Activated T-helper 17 cell treated with anti-CD3 and anti-CD28 coated beads, Interleukin-2, amount 50 U/mL, for 72 hours (primary cell): ENCODE data around the gene L3MBTL4. TPM values are rescaled to one million over a fixed set of nuclear protein-coding genes. Genes with fewer than 3 reads are reported as not detected.

Experiments used
- ATAC-seq: fragments of 150-1000 bp; cut with Tn5 transposase; replicated peaks from 2 replicates; pipeline ENCODE4 v1.10.0; 2021; ENCODE audit warnings: mild to moderate bottlenecking, moderate library complexity
- H3K27ac Mint-ChIP-seq: one replicate; pipeline ENCODE4 v1.8.0; 2022; ENCODE audit warnings: mixed read lengths
- H3K27me3 Mint-ChIP-seq: one replicate; pipeline ENCODE4 v1.8.0; 2022; ENCODE audit warnings: mixed read lengths
- H3K36me3 Mint-ChIP-seq: one replicate; pipeline ENCODE4 v1.8.0; 2022; ENCODE audit warnings: low read depth, mild to moderate bottlenecking, mixed read lengths
- H3K4me1 Mint-ChIP-seq: one replicate; pipeline ENCODE4 v1.8.0; 2022; ENCODE audit warnings: mixed read lengths
- H3K4me3 Mint-ChIP-seq: one replicate; pipeline ENCODE4 v1.8.0; 2022; ENCODE audit warnings: mild to moderate bottlenecking, mixed read lengths
- H3K9me3 Mint-ChIP-seq: one replicate; pipeline ENCODE4 v1.8.0; 2022; ENCODE audit warnings: mixed read lengths
- total RNA-seq, 2 donors: library from RNA; stranded (reverse); gene quantifications; one replicate each; pipeline ENCODE4 v1.2.3, GENCODE V29; 2022

Gene L3MBTL4
- total RNA-seq, 2 donors from 2014 or later = 0.19 TPM; not detected in 1

- no peak overlapping the region for H3K27ac Mint-ChIP-seq
These were observed 163.6 kb downstream of the L3MBTL4 start for GRCh38 chr18:6251084-6251483.

GRCh38 chr18:6249788-6250187 is 164.9 kb downstream of the L3MBTL4 start:
- Mint-ChIP-seq H3K36me3 (no peaks in the 10 kb centered on the region), H3K4me3 (no peak overlapping the region), H3K27me3 (no peaks in the 10 kb centered on the region), H3K27ac (no peak overlapping the region), H3K9me3 (peaks cover 17% of the 10 kb centered on the region), H3K4me1 (no peaks in the 10 kb centered on the region)
- no peak for ATAC-seq

More at GRCh38 chr18:6251084-6251483, 163.6 kb downstream of the L3MBTL4 start:
- no peak overlapping the region for H3K4me3 Mint-ChIP-seq
- H3K9me3 Mint-ChIP-seq = peaks cover 17% of the 10 kb centered on the region
- no peaks in the 10 kb centered on the region for H3K36me3 Mint-ChIP-seq
- ATAC-seq = no peak
- H3K27me3 Mint-ChIP-seq = no peaks in the 10 kb centered on the region
- no peaks in the 10 kb centered on the region for H3K4me1 Mint-ChIP-seq

- Mint-ChIP-seq H3K27me3 (no peaks in the 10 kb centered on the region), H3K4me1 (no peaks in the 10 kb centered on the region), H3K9me3 (peaks cover 13% of the 10 kb centered on the region), H3K27ac (no peak overlapping the region), H3K4me3 (no peak overlapping the region), H3K36me3 (no peaks in the 10 kb centered on the region)
- no peak for ATAC-seq
These were observed 165.5 kb downstream of the L3MBTL4 start for GRCh38 chr18:6249170-6249569.

- Mint-ChIP-seq H3K27ac (no peak overlapping the region), H3K36me3 (no peaks in the 10 kb centered on the region), H3K27me3 (no peaks in the 10 kb centered on the region), H3K4me3 (no peak overlapping the region), H3K4me1 (no peaks in the 10 kb centered on the region), H3K9me3 (peaks cover 8% of the 10 kb centered on the region)
- no peak for ATAC-seq
These were observed 166.7 kb downstream of the L3MBTL4 start for GRCh38 chr18:6248017-6248416.

- Mint-ChIP-seq H3K4me1 (no peaks in the 10 kb centered on the region), H3K36me3 (no peaks in the 10 kb centered on the region), H3K4me3 (no peak overlapping the region), H3K27ac (no peak overlapping the region), H3K27me3 (no peaks in the 10 kb centered on the region), H3K9me3 (peaks cover under 1% of the 10 kb centered on the region)
- no peak for ATAC-seq
These were observed 172.7 kb downstream of the L3MBTL4 start for GRCh38 chr18:6242004-6242403.

GRCh38 chr18:6239716-6240115 is 175.0 kb downstream of the L3MBTL4 start:
- no peak for ATAC-seq
- Mint-ChIP-seq H3K4me3 (no peak overlapping the region), H3K27ac (no peak overlapping the region), H3K9me3 (peaks cover 6% of the 10 kb centered on the region), H3K36me3 (no peaks in the 10 kb centered on the region), H3K4me1 (no peaks in the 10 kb centered on the region), H3K27me3 (no peaks in the 10 kb centered on the region)

GRCh38 chr18:6236258-6236657 is 178.5 kb downstream of the L3MBTL4 start:
- no peak overlapping the region for H3K27ac Mint-ChIP-seq
- H3K4me1 Mint-ChIP-seq = no peaks in the 10 kb centered on the region
- H3K4me3 Mint-ChIP-seq = no peak overlapping the region
- no peaks in the 10 kb centered on the region for H3K27me3 Mint-ChIP-seq
- ATAC-seq = no peak
- H3K36me3 Mint-ChIP-seq = no peaks in the 10 kb centered on the region
- peaks cover 10% of the 10 kb centered on the region for H3K9me3 Mint-ChIP-seq

GRCh38 chr18:6222271-6222670 is 192.4 kb downstream of the L3MBTL4 start:
- no peak overlapping the region for H3K4me3 Mint-ChIP-seq
- H3K4me1 Mint-ChIP-seq = no peaks in the 10 kb centered on the region
- no peaks in the 10 kb centered on the region for H3K27me3 Mint-ChIP-seq
- H3K9me3 Mint-ChIP-seq = peaks cover 17% of the 10 kb centered on the region
- H3K27ac Mint-ChIP-seq = no peak overlapping the region
- ATAC-seq = no peak
- H3K36me3 Mint-ChIP-seq = no peaks in the 10 kb centered on the region

GRCh38 chr18:6221602-6222014 is 193.1 kb downstream of the L3MBTL4 start:
- no peak for ATAC-seq
- H3K4me3 Mint-ChIP-seq = no peak overlapping the region
- no peaks in the 10 kb centered on the region for H3K4me1 Mint-ChIP-seq
- no peak overlapping the region for H3K27ac Mint-ChIP-seq
- no peaks in the 10 kb centered on the region for H3K36me3 Mint-ChIP-seq
- no peaks in the 10 kb centered on the region for H3K27me3 Mint-ChIP-seq
- H3K9me3 Mint-ChIP-seq = peaks cover 16% of the 10 kb centered on the region

- Mint-ChIP-seq H3K36me3 (no peaks in the 10 kb centered on the region), H3K4me1 (no peaks in the 10 kb centered on the region), H3K9me3 (peaks cover 15% of the 10 kb centered on the region), H3K27me3 (no peaks in the 10 kb centered on the region), H3K27ac (no peak overlapping the region), H3K4me3 (no peak overlapping the region)
- no peak for ATAC-seq
These were observed 194.6 kb downstream of the L3MBTL4 start for GRCh38 chr18:6220129-6220528.

GRCh38 chr18:6219116-6219717 is 195.5 kb downstream of the L3MBTL4 start:
- no peak for ATAC-seq
- H3K36me3 Mint-ChIP-seq = no peaks in the 10 kb centered on the region

GRCh38 chr18:6215888-6216287 is 198.8 kb downstream of the L3MBTL4 start:
- H3K36me3 Mint-ChIP-seq = no peaks in the 10 kb centered on the region
- no peak for ATAC-seq
- H3K4me1 Mint-ChIP-seq = no peaks in the 10 kb centered on the region
- H3K27me3 Mint-ChIP-seq = no peaks in the 10 kb centered on the region
- H3K4me3 Mint-ChIP-seq = no peak overlapping the region
- H3K27ac Mint-ChIP-seq = no peak overlapping the region
- H3K9me3 Mint-ChIP-seq = peaks cover 4% of the 10 kb centered on the region

More at GRCh38 chr18:6219116-6219717, 195.5 kb downstream of the L3MBTL4 start:
- Mint-ChIP-seq H3K27ac (no peak overlapping the region), H3K9me3 (peaks cover 7% of the 10 kb centered on the region), H3K4me3 (no peak overlapping the region), H3K27me3 (no peaks in the 10 kb centered on the region), H3K4me1 (no peaks in the 10 kb centered on the region)

GRCh38 chr18:6211174-6211504 is 203.6 kb downstream of the L3MBTL4 start:
- H3K36me3 Mint-ChIP-seq = no peaks in the 10 kb centered on the region

GRCh38 chr18:6210349-6211173 is 204.2 kb downstream of the L3MBTL4 start:
- no peaks in the 10 kb centered on the region for H3K36me3 Mint-ChIP-seq
- ATAC-seq = no peak
- H3K27me3 Mint-ChIP-seq = no peaks in the 10 kb centered on the region
- H3K4me3 Mint-ChIP-seq = no peak overlapping the region
- H3K27ac Mint-ChIP-seq = no peak overlapping the region
- H3K9me3 Mint-ChIP-seq = no peaks in the 10 kb centered on the region
- H3K4me1 Mint-ChIP-seq = no peaks in the 10 kb centered on the region

More at GRCh38 chr18:6211174-6211504, 203.6 kb downstream of the L3MBTL4 start:
- no peaks in the 10 kb centered on the region for H3K9me3 Mint-ChIP-seq
- no peaks in the 10 kb centered on the region for H3K4me1 Mint-ChIP-seq
- H3K4me3 Mint-ChIP-seq = no peak overlapping the region
- H3K27me3 Mint-ChIP-seq = no peaks in the 10 kb centered on the region
- no peak overlapping the region for H3K27ac Mint-ChIP-seq
- ATAC-seq = no peak

- Mint-ChIP-seq H3K27ac (no peak overlapping the region), H3K4me3 (no peak overlapping the region), H3K36me3 (no peaks in the 10 kb centered on the region), H3K4me1 (no peaks in the 10 kb centered on the region), H3K27me3 (no peaks in the 10 kb centered on the region), H3K9me3 (no peaks in the 10 kb centered on the region)
- ATAC-seq = no peak
These were observed 206.8 kb downstream of the L3MBTL4 start for GRCh38 chr18:6207941-6208340.
